SK-N-SH (cell line): ENCODE results near the gene TBCE. TPM values are rescaled to one million over a fixed set of nuclear protein-coding genes. Genes with fewer than 3 reads are reported as not detected.

Experiments
- CTCF ChIA-PET: fragments of 300-600, 350-600 bp; formaldehyde crosslinking; extraction: SDS; loops from one replicate; lab custom pipeline; 2021; lab: Yijun Ruan, JAX
- POLR2A ChIA-PET: fragments of 350-600 bp; sonication (Branson Sonifier 250); formaldehyde crosslinking; extraction: SDS; loops from one replicate; lab custom pipeline; 2020; ENCODE audit warnings: antibody characterized with exemption, inconsistent platforms; lab: Yijun Ruan, JAX
- DNase-seq: peaks from one replicate; pipeline ENCODE4 v3.0.0; 2012
- H2AFZ ChIP-seq: fragments of 200-600 bp; sonication (generic); 2 replicates; pipeline ENCODE4 v1.8.1; 2016; ENCODE audit warnings: antibody characterized with exemption, mild to moderate bottlenecking, low read depth
- H3F3A ChIP-seq: fragments of 200-600 bp; sonication (generic); replicated peaks from 2 replicates; pipeline ENCODE3; 2016; ENCODE audit warnings: antibody characterized with exemption, mild to moderate bottlenecking; ENCODE audit not compliant: insufficient read depth
- H3K27ac ChIP-seq, 2 experiments: fragments of 200-500 bp in 1 of 2; fragments of 200-600 bp in 1 of 2; sonication (Bioruptor generic) in 1 of 2; sonication (generic), shearing (Covaris generic) in 1 of 2; 2 replicates each; pipeline versions ENCODE4 v1.5.1 to v1.6.1; 2014 to 2016; ENCODE audit warnings: low read depth in 2 of 2, inconsistent platforms in 1 of 2, low read length in 1 of 2, mild to moderate bottlenecking in 1 of 2, mixed read lengths in 1 of 2
- H3K27me3 ChIP-seq: fragments of 200-600 bp; sonication (generic), shearing (Covaris generic); 2 replicates; pipeline ENCODE4 v1.6.1; 2016; ENCODE audit warnings: mixed run types; ENCODE audit not compliant: insufficient read depth
- H3K36me3 ChIP-seq, 2 experiments: fragments of 200-500 bp in 1 of 2; fragments of 200-600 bp in 1 of 2; sonication (Bioruptor generic) in 1 of 2; sonication (generic) in 1 of 2; replicated peaks in 1 of 2; 2 replicates each; pipeline versions ENCODE3 to v1.5.1; 2014 to 2016; ENCODE audit warnings: low read length in 1 of 2, mild to moderate bottlenecking in 1 of 2; ENCODE audit not compliant: insufficient read depth in 2 of 2, control insufficient read depth in 1 of 2
- H3K4me1 ChIP-seq, 2 experiments: fragments of 200-500 bp in 1 of 2; fragments of 200-600 bp in 1 of 2; sonication (Bioruptor generic) in 1 of 2; sonication (generic), shearing (Covaris generic) in 1 of 2; 2 replicates each; pipeline versions ENCODE4 v1.5.1 to v1.6.1; 2014 to 2016; ENCODE audit warnings: low read depth in 1 of 2, low read length in 1 of 2, mixed run types in 1 of 2; ENCODE audit not compliant: insufficient read depth in 2 of 2, control insufficient read depth in 1 of 2
- H3K4me2 ChIP-seq: fragments of 200-600 bp; sonication (generic), shearing (Covaris generic); 2 replicates; pipeline ENCODE4 v1.6.1; 2017; ENCODE audit warnings: mixed run types
- H3K4me3 ChIP-seq, 2 experiments: fragments of 200-500 bp in 1 of 2; fragments of 200-600 bp in 1 of 2; sonication (Bioruptor generic) in 1 of 2; sonication (generic), shearing (Covaris generic) in 1 of 2; 2 replicates each; pipeline versions ENCODE4 v1.5.1 to v1.8.1; 2014 to 2016; ENCODE audit warnings: low read depth in 2 of 2, inconsistent platforms in 1 of 2, low read length in 1 of 2, mild to moderate bottlenecking in 1 of 2, mixed read lengths in 1 of 2, moderate library complexity in 1 of 2
- H3K79me2 ChIP-seq: fragments of 200-600 bp; sonication (generic); 2 replicates; pipeline ENCODE4 v1.8.1; 2017; ENCODE audit warnings: mild to moderate bottlenecking; ENCODE audit not compliant: insufficient read depth
- H3K9ac ChIP-seq: fragments of 200-600 bp; sonication (generic); 2 replicates; pipeline ENCODE4 v1.6.1; 2017; ENCODE audit warnings: mixed run types
- H3K9me2 ChIP-seq: fragments of 200-600 bp; sonication (generic); 2 replicates; pipeline ENCODE4 v1.6.1; 2017; ENCODE audit warnings: mixed run types
- H3K9me3 ChIP-seq: fragments of 200-600 bp; sonication (generic); 2 replicates; pipeline ENCODE4 v1.6.1; 2017; ENCODE audit warnings: mixed run types, mild to moderate bottlenecking, moderate library complexity
- H4K20me1 ChIP-seq: fragments of 200-600 bp; sonication (generic); 2 replicates; pipeline ENCODE4 v1.6.1; 2017; ENCODE audit warnings: mild to moderate bottlenecking, mixed run types; ENCODE audit not compliant: insufficient read depth
- CHD2 ChIP-seq: fragments of 150-350 bp; IDR thresholded peaks from 2 replicates; pipeline ENCODE4 v1.6.1; 2018; ENCODE audit warnings: low read length; ENCODE audit not compliant: partially characterized antibody
- EP300 ChIP-seq, 2 experiments: IDR thresholded peaks; 2 replicates each; pipeline versions ENCODE4 v1.4.0 to v1.6.1; 2012; ENCODE audit warnings: borderline replicate concordance in 1 of 2, low read depth in 1 of 2, low read length in 1 of 2
- EZH2phosphoT487 ChIP-seq: fragments of 200-600 bp; sonication (generic); IDR thresholded peaks from 2 replicates; pipeline ENCODE4 v1.6.1; 2017; ENCODE audit warnings: low read depth, mixed run types, mild to moderate bottlenecking, antibody characterized with exemption, moderate library complexity, borderline replicate concordance
- GATA2 ChIP-seq: sonication (generic); formaldehyde crosslinking; IDR thresholded peaks from 2 replicates; pipeline ENCODE4 v1.5.0; 2020; ENCODE audit warnings: mild to moderate bottlenecking, missing genetic modification reagents
- MEF2A ChIP-seq: IDR thresholded peaks from 2 replicates; pipeline ENCODE4 v1.4.0; 2012; ENCODE audit warnings: low read depth, borderline replicate concordance
- NRF1 ChIP-seq: IDR thresholded peaks from 2 replicates; pipeline ENCODE4 v1.6.1; 2012; ENCODE audit warnings: low read depth, mild to moderate bottlenecking, low read length
- RFX5 ChIP-seq: IDR thresholded peaks from 2 replicates; pipeline ENCODE4 v1.6.1; 2012; ENCODE audit warnings: mild to moderate bottlenecking, improper control_type of control experiment, low read length
- RXRA ChIP-seq: IDR thresholded peaks from 2 replicates; pipeline ENCODE4 v1.4.0; 2012; ENCODE audit warnings: low read depth, mild to moderate bottlenecking, borderline replicate concordance
- SIN3A ChIP-seq: IDR thresholded peaks from 2 replicates; pipeline ENCODE4 v1.6.1; 2012; ENCODE audit warnings: low read depth, mild to moderate bottlenecking, low read length, moderate library complexity, borderline replicate concordance
- TAF1 ChIP-seq: IDR thresholded peaks from 2 replicates; pipeline ENCODE4 v1.6.1; 2012; ENCODE audit warnings: low read depth, mild to moderate bottlenecking, low read length, moderate library complexity, borderline replicate concordance
- TCF12 ChIP-seq: IDR thresholded peaks from 2 replicates; pipeline ENCODE4 v1.4.0; 2012
- TEAD4 ChIP-seq: IDR thresholded peaks from 2 replicates; pipeline ENCODE4 v1.4.0; 2012; ENCODE audit warnings: mild to moderate bottlenecking, borderline replicate concordance; ENCODE audit not compliant: insufficient read depth
- WGBS: methylation state at CpG from one replicate; pipeline ENCODE4 v1.1.6; 2017; ENCODE audit warnings: low lambda C conversion rate; 5-methylcytosine and 5-hydroxymethylcytosine counted together
- polyA plus RNA-seq, 3 experiments: library from polyadenylated mRNA; depleted of rRNA; stranded (reverse); fragments of >200 nt; gene quantifications; 2 replicates each; pipeline ENCODE4 v1.2.3, GENCODE V29; 2012
- TF ChIP-seq, protein P1 (sequence below): IDR thresholded peaks from 2 replicates; pipeline ENCODE4 v1.4.0; 2012; ENCODE audit warnings: low read depth, borderline replicate concordance
- TF ChIP-seq, protein P2 (sequence below): IDR thresholded peaks from 2 replicates; pipeline ENCODE4 v1.6.1; 2012; ENCODE audit warnings: mild to moderate bottlenecking, low read depth, low read length, moderate library complexity
- TF ChIP-seq, protein P3 (sequence below): fragments of 150-350 bp; IDR thresholded peaks from 2 replicates; pipeline ENCODE4 v1.6.1; 2017; ENCODE audit warnings: antibody characterized with exemption, low read length, low read depth, borderline replicate concordance
- TF ChIP-seq, protein P4 (sequence below): fragments of 200-600 bp; sonication (generic); IDR thresholded peaks from 2 replicates; pipeline ENCODE4 v1.6.1; 2017; ENCODE audit warnings: antibody characterized with exemption, mild to moderate bottlenecking, moderate library complexity

TBCE gene
- polyA plus RNA-seq, 1 of the 3 experiments (the other 2 are of a cell fraction), result 18.3 TPM

DNA sequence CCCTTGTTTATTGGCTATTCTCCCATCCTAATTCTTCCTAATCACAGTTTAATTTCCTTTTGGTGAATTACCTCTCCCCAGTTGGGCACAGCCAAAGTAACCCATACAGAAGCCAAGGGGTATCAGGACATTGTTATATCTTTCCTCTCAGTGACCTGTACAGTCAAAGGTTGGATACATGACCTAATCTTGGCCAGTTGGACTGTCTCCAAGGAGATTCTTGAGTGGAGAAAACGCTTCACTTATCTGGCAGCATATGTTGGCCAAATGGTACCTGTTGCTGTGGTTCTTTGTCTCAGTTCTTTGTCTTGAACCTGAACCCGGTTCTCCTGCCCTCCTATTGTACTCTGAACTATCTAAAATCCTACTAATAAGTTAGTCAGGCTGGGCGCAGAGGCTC, 15.3 kb upstream of the TBCE start:
- no peaks in the 10 kb centered on the region for H3K27me3 ChIP-seq
- H3K4me3 ChIP-seq, result no peak overlapping the region
- no peak overlapping the region for H3K4me2 ChIP-seq
- DNase-seq, result no peak
- H2AFZ ChIP-seq, result no peak overlapping the region
- TF ChIP-seq GATA2 (CRISPR knock-in tag), result no peak
- no peak for TF ChIP-seq RXRA
- no peak for TF ChIP-seq MEF2A
- no peak for TF ChIP-seq TCF12
- TF ChIP-seq RFX5, result no peak
- TF ChIP-seq, all 33 proteins: peak for 0
- POLR2A ChIA-PET, result no interaction called here
- H3K9me2 ChIP-seq, result no peaks in the 10 kb centered on the region
- no peaks in the 10 kb centered on the region for H4K20me1 ChIP-seq
- no peaks in the 10 kb centered on the region for H3K4me1 ChIP-seq
- H3F3A ChIP-seq, result peaks cover 9% of the 10 kb centered on the region
- no peaks in the 10 kb centered on the region for H3K36me3 ChIP-seq
- CTCF ChIA-PET, result interaction anchor here (1.6 kb wide), 1 partner anchor 64 kb away, joined by 3 read pairs; no protein-coding TSS in a partner anchor
- WGBS, result 90% methylated on average over 3 of the region's 3 CpGs
- H3K9me3 ChIP-seq, result no peaks in the 10 kb centered on the region
- no peak overlapping the region for H3K27ac ChIP-seq
- H3K9ac ChIP-seq, result no peak overlapping the region
- no peaks in the 10 kb centered on the region for H3K79me2 ChIP-seq

DNA sequence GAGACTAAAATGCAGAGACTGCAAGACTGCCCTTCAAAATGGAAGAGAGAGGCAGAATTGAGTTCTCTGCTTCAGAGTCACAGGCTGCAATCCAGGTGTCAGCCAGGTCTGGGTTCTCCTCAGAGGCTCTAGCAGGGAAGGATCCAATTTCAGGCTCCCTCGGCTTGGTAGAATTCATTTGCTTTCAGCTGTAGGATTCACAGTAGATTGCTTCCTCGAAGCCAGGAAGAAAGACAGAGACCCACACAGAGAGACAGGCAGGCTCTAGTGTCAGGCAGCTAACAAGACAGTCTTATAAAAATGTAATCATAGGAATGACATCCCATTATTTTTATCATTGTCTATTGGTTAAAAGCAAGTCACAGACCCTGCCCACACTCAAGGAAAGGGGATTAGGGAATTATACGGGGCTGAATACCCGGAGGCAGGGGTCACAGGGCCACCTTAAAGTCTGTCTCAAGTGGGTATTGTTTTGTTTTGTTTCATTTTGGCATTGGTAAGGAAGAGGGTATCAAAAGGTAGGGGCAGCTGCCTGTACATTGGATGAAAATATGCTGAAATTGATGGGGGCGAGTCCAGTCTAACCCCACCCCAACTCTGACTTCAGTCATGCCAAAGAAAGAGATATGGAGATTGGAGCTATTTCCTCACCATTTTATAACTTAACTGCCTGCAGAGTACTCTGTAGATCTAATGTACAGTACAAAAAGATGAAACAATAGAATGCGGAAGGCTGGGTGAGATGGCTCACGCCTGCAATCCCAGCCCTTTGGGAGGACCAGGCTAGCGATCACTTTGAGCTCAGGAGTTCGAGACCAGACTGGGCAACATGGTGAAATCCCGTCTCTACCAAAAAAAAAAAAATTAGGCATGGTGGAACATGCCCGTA, 9.5 kb upstream of the TBCE start:
- Histone ChIP-seq H3K27me3 (no peaks in the 10 kb centered on the region), H4K20me1 (no peaks in the 10 kb centered on the region), H3K36me3 (no peaks in the 10 kb centered on the region), H3K9me2 (no peaks in the 10 kb centered on the region), H3K79me2 (no peaks in the 10 kb centered on the region), H3K27ac (no peak overlapping the region), H3K9ac (no peak overlapping the region), H3K4me3 (no peak overlapping the region), H3K4me1 (no peaks in the 10 kb centered on the region), H2AFZ (no peak overlapping the region), H3K9me3 (no peaks in the 10 kb centered on the region), H3K4me2 (no peak overlapping the region), H3F3A (no peaks in the 10 kb centered on the region)
- WGBS, result 77% methylated on average over 11 of the region's 11 CpGs
- no peak for DNase-seq
- CTCF ChIA-PET, result interaction anchor here (0.5 to 1.3 kb wide), 4 partner anchors 17 to 151 kb away, joined by 3 to 4 read pairs (median 3); no protein-coding TSS in a partner anchor
- POLR2A ChIA-PET, result interaction anchor here (1.6 kb wide), 1 partner anchor 10 kb away, joined by 4 read pairs; the partner anchor contains the start of gene TBCE
- TF ChIP-seq, protein P1, sequence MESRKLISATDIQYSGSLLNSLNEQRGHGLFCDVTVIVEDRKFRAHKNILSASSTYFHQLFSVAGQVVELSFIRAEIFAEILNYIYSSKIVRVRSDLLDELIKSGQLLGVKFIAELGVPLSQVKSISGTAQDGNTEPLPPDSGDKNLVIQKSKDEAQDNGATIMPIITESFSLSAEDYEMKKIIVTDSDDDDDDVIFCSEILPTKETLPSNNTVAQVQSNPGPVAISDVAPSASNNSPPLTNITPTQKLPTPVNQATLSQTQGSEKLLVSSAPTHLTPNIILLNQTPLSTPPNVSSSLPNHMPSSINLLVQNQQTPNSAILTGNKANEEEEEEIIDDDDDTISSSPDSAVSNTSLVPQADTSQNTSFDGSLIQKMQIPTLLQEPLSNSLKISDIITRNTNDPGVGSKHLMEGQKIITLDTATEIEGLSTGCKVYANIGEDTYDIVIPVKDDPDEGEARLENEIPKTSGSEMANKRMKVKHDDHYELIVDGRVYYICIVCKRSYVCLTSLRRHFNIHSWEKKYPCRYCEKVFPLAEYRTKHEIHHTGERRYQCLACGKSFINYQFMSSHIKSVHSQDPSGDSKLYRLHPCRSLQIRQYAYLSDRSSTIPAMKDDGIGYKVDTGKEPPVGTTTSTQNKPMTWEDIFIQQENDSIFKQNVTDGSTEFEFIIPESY, result no peak
- TF ChIP-seq TEAD4 (no peak), MEF2A (no peak), RFX5 (no peak), EZH2phosphoT487 (no peak), NRF1 (no peak), EP300 (IDR thresholded peaks at IDR 0.05; ENCODE audit: borderline replicate concordance in 1 of 2, low read depth in 1 of 2, low read length in 1 of 2) (no peak), SIN3A (no peak), CHD2 (no peak), TAF1 (no peak), GATA2 (CRISPR knock-in tag) (no peak)
- TF ChIP-seq, protein P2, sequence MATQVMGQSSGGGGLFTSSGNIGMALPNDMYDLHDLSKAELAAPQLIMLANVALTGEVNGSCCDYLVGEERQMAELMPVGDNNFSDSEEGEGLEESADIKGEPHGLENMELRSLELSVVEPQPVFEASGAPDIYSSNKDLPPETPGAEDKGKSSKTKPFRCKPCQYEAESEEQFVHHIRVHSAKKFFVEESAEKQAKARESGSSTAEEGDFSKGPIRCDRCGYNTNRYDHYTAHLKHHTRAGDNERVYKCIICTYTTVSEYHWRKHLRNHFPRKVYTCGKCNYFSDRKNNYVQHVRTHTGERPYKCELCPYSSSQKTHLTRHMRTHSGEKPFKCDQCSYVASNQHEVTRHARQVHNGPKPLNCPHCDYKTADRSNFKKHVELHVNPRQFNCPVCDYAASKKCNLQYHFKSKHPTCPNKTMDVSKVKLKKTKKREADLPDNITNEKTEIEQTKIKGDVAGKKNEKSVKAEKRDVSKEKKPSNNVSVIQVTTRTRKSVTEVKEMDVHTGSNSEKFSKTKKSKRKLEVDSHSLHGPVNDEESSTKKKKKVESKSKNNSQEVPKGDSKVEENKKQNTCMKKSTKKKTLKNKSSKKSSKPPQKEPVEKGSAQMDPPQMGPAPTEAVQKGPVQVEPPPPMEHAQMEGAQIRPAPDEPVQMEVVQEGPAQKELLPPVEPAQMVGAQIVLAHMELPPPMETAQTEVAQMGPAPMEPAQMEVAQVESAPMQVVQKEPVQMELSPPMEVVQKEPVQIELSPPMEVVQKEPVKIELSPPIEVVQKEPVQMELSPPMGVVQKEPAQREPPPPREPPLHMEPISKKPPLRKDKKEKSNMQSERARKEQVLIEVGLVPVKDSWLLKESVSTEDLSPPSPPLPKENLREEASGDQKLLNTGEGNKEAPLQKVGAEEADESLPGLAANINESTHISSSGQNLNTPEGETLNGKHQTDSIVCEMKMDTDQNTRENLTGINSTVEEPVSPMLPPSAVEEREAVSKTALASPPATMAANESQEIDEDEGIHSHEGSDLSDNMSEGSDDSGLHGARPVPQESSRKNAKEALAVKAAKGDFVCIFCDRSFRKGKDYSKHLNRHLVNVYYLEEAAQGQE, result no peak
- TF ChIP-seq, protein P3, sequence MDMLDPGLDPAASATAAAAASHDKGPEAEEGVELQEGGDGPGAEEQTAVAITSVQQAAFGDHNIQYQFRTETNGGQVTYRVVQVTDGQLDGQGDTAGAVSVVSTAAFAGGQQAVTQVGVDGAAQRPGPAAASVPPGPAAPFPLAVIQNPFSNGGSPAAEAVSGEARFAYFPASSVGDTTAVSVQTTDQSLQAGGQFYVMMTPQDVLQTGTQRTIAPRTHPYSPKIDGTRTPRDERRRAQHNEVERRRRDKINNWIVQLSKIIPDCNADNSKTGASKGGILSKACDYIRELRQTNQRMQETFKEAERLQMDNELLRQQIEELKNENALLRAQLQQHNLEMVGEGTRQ, result no peak
- TF ChIP-seq, protein P4, sequence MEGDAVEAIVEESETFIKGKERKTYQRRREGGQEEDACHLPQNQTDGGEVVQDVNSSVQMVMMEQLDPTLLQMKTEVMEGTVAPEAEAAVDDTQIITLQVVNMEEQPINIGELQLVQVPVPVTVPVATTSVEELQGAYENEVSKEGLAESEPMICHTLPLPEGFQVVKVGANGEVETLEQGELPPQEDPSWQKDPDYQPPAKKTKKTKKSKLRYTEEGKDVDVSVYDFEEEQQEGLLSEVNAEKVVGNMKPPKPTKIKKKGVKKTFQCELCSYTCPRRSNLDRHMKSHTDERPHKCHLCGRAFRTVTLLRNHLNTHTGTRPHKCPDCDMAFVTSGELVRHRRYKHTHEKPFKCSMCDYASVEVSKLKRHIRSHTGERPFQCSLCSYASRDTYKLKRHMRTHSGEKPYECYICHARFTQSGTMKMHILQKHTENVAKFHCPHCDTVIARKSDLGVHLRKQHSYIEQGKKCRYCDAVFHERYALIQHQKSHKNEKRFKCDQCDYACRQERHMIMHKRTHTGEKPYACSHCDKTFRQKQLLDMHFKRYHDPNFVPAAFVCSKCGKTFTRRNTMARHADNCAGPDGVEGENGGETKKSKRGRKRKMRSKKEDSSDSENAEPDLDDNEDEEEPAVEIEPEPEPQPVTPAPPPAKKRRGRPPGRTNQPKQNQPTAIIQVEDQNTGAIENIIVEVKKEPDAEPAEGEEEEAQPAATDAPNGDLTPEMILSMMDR, result no peak
